Daoy (cell line): ENCODE measurements around the gene GTF2IRD1. TPM values are rescaled to one million over a fixed set of nuclear protein-coding genes. Genes with fewer than 3 reads are reported as not detected.
"Not testable (repeated sequence)": the region's sequence is repeated elsewhere in the genome, so short reads cannot be mapped to it uniquely, and the experiment has no call there.

Source experiments
- DNase-seq: peaks from one replicate; pipeline ENCODE4 v3.0.0-alpha.2; 2015; ENCODE audit warnings: low read depth
- total RNA-seq: library from RNA; depleted of rRNA; stranded (reverse); fragments of >200 nt; shearing (Covaris generic); gene quantifications from 2 replicates; pipeline ENCODE4 v1.2.3, GENCODE V29; 2014; rRNA removed

The GTF2IRD1 gene, protein sequence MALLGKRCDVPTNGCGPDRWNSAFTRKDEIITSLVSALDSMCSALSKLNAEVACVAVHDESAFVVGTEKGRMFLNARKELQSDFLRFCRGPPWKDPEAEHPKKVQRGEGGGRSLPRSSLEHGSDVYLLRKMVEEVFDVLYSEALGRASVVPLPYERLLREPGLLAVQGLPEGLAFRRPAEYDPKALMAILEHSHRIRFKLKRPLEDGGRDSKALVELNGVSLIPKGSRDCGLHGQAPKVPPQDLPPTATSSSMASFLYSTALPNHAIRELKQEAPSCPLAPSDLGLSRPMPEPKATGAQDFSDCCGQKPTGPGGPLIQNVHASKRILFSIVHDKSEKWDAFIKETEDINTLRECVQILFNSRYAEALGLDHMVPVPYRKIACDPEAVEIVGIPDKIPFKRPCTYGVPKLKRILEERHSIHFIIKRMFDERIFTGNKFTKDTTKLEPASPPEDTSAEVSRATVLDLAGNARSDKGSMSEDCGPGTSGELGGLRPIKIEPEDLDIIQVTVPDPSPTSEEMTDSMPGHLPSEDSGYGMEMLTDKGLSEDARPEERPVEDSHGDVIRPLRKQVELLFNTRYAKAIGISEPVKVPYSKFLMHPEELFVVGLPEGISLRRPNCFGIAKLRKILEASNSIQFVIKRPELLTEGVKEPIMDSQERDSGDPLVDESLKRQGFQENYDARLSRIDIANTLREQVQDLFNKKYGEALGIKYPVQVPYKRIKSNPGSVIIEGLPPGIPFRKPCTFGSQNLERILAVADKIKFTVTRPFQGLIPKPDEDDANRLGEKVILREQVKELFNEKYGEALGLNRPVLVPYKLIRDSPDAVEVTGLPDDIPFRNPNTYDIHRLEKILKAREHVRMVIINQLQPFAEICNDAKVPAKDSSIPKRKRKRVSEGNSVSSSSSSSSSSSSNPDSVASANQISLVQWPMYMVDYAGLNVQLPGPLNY
- 10.0 and 19.8 TPM in 2 replicates for total RNA-seq

DNA sequence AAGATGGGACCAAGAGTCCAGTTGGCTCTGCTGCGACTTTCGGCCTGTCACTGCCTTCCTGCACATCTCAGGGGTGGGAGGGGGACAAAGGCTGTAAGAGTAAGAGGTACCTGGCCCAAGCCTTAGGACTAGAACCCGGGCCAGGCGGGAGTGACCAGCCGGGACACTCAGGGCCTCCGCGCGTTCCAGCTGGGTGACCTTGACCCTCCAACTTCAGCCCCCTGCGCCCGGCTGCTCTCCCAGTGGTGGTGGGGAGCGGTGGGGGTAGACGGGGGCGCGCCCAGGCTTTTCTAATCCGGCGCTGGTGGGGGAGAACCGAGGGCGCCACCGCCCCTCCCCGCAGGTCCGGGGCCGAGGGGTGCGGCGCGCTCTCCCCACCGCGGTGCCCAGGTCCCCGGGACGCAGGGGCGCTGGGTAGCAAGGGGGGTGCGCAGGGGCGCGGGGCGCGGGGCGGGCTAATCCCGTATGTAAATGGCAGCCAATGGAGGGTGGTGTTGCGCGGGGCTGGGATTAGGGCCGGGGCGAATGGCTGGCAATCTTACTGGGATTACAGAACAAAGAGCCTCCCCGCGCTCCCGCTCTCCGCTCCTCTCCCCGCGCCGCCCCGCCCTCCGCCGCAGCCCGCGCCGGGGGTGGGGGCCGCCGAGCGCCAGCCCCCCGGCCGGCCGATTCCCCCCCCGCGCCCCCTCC, at the start of gene GTF2IRD1:
TSS of gene GTF2IRD1 (plus strand) at position 585 of the 690 bp plus-strand sequence. CDS start 54,175 bp downstream, outside the sequence.
- DNase-seq = peak; percentile 91

DNA sequence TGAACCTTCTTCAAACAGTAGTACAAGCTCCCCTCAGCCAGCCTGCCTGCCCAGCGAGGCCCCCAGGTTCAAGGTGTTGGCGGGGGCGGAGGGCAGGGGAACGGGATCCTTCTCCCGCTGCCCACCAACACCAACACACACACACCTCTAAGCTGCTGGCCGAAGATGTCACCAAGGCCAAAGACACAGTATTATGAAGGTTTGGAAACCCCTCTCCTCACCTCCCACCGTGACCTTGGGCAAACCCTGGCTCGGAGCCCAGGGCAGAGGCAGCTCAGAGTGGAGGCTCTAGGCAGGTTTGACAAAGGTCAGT, 49.4 kb upstream of the GTF2IRD1 start:
- DNase-seq = no peak

DNA sequence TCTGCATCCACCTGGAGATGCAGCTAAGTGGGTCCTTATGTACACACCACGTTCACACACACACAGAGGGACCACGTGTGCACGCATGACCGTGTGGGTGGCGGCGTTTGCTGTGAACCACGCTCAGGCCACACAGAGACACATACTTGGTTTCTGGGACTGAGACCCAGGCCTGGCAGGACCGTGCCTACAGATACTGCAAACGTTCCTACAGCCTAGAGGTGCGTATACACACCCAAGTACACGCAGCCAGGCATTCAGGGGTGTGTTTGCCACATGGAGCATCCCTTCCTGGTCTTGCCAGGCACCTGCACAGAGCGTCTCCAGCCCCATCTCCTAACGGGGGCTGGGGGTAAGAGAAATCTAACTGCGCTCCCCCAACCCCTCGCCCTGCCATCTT, 49.0 kb upstream of the GTF2IRD1 start:
- DNase-seq = no peak

DNA sequence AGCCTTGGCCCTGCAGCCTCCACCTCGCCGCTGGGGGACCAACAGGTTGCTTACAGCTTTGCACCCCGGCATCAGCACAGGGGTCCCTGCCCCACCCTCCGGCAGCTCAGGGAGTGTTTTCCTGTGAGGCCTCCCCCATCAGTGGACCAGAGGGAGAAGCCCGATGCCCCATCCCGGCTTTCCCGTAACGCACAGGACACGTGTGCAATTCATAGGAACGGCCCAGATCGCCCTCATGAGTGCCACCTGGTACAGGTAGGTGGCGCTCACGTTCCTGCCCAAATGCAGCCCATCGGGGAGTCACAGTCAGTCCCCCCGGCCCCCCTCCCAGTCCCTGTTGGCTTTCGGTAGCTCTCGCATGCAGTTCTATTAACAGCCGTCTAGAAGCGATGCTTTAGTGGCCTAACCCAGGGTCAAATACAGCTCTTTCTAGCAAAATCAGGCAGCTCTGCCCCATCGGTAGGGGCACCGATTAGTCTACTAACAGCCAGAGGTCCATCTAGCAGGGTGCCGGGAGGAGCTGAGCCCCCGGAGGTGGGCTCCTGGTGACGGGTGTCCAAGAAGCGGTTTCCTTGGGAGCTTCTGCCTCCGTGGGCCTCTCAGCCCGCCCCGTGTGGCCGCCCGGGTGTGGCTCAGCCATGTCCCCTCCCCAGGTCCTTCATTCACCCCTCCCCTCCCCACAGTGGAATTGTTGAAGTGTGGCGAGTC, 48.4 kb upstream of the GTF2IRD1 start:
- peak; percentile 46 for DNase-seq

DNA sequence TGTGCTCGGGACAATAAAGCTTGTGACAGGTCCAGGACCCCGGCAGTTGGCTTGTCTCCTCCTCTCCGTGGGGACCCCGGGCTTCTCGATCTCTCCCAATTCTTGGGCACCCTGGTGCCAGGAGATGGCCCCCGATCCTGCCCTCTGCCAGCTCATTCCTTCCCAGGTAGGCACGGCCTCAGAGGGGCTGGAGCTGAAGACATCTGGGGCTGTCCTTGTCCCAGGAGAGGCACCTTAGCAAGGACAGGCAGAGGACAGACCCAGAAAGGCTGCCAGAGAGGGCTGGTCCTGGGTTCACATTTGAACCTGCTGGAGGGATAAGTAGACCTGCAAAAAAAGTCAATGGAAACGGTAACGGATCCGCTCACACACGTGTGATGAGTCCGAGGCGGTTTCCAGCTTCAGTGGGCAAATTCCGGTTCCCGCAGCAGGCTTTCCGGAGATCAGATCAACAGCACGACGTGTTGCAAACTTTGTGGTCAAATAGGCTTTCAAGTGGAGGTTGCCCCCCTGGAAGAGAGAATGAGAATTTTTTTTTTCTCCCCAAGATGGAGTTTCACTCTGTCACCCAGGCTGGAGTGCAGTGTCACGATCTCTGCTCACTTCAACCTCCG, 47.7 kb upstream of the GTF2IRD1 start:
- DNase-seq = no peak

DNA sequence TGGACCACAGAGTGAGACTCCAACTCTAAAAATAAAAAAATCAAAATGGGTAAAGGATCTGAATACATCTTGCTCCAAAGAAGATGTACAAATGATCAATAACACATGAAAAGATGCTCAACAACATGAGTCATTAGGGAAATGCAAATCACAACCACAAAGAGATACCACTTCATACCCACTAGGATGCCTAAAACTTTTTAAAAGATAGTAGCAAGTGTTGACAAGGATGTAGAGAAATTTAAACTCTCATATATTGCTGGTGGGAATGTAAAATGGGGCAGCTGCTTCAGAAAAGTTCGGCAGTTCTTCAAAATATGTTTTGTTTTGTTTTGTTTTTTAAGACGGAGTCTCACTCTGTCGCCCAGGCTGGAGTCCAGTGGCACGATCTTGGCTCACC, 45.7 kb upstream of the GTF2IRD1 start:
- no peak for DNase-seq

DNA sequence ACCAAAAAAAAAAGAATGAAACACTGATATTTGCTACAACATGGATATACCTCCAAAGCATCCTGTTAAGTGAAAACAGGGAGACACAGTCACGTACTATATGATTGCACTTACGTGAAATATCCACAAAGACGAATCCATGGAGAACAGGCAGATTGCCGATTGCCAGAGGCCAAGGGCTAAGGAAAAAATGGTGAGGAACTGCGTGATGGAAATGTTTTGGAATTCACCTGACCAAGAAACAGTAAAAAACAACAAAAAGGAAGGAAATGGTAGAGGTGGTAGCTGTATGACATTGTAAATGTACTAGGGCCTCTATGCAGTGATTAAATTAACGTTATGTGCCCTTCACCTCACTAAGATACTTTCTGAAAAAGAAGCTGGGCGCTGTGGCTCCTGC, 44.1 kb upstream of the GTF2IRD1 start:
- no peak for DNase-seq

DNA sequence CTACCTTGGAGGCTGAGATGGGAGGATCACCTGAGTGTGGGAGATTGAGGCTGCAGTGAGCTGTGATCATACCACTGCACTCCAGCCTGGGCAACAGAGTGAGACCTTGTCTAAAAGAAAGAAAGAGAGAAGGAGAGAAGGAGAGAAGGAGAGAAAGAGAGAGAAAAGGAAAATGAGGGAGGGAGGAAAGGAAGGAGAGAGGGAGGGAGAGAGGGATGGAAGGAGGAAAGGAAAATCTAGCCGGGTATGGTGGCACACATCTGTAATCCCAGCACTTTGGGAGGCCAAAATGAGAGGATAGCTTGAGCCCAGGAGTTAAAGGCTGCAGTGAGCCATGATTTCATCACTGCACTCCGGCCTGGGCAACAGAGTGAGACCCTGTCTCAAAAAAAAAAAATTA, 42.9 kb upstream of the GTF2IRD1 start:
- DNase-seq = no peak

DNA sequence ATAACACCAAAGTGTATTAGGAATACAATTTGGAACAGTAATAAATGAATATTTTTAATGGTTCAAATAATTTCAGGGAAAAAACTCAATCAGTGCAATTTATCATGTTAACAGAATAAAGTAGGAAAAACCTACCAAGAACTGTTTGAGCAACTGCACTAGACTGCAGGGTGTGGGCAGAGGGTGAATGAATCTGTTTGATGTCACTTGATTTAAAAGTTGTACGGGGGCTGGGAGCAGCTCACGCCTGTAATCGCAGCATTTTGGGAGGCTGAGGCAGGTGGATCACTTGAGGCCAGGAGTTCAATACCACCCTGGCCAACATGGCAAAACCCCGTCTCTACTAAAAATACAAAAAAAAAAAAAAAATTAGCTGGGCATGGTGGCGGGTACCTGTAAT, 42.1 kb upstream of the GTF2IRD1 start:
- DNase-seq = not testable (repeated sequence)

DNA sequence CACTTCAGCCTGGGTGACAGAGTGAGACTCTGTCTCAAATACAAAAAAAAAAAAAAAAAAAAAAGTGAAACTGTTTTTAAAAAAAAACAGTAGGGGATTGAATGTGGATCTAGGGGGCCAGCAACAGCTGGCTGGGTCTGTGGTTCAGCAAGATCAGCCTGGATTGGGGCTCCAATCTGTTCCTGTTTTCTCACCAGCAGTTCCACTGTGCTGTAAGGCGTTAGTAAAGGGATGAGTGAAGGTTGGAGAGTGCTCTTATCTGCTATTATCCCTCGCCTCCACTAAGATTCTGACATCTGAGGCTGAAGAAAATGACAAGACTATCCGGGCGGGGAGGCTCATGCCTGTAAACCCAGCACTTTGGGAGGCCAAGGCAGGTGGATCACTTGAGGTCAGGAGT, 41.6 kb upstream of the GTF2IRD1 start:
- DNase-seq = no peak

DNA sequence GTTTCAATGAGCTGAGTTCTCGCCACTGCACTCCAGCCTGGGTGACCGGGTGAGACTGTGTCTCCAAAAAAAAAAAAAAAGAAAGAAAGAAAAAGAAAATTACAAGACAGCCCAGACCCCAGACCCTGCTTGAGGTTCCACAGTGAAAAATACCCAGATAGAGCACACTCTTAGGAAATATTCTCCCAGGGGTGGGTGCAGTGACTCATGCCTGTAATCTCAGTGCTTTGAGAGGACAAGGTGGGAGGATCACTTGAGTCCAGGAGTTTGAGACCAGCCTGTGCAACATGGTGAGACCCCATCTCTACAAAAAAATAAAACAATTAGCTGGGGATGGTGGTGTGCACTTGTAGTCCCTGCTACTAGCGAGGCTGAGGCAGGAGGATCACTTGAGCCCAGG, 41.1 kb upstream of the GTF2IRD1 start:
- DNase-seq = peak; percentile 46

DNA sequence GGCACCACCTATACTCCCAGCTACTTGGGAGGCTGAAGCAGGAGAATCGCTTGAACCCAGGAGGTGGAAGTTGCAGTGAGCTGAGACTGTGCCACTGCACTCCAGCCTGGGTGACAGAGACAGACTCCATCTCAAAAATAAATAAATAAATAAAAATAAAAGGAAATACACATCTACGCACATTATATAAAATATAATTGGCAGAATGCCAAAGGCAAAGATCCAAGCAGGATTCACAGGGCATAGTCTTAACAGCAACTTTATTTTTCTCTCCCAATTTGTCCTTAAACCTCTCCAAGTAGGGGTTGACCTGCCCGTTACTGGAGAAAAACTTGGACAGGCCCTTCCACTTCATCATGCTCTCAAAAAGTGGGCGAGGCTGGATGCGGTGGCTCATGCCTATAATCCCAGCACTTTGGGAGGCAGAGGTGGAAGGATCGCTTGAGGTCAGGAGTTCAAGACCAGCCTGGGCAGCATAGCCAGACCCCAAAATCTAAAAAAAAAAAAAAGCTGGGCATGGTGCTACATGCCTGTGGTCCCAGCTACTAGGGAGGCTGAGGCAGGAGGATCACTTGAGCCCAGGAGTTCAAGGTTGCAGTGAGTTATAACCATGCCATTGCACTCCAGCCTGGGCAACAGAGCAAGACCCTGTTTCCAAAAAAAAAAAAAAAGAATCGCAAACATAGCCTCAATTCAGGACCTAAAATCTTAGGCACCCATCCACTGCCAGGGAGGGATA, 38.9 kb upstream of the GTF2IRD1 start:
- not testable (repeated sequence) for DNase-seq

DNA sequence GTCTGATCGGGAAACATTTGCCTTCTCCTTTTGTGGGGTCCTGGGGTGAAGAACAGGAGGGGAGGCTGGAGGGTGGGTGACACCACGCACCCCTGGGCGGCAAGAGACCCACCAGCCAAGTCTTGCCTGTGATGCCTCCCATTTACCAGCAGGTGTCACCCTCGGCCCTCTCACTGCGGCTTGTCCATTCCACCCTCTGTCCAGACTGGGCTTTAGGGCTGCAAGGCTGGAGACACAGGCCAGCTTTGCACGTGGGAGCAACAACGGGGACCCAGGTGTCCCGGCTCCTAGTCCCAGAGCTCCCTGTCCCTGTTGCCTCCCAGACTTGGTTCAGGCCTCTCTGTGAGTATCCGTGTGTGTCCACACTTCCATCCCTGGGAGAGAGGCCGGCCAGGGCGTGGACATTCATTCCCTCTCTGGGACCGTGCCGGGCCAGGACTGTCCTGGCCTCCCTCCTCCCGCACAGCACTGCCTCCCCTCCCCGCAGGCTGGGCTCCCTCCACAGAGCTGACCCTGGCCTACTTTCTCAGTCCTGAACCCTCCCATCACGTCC, 36.2 kb upstream of the GTF2IRD1 start:
- peak; percentile 85 for DNase-seq

DNA sequence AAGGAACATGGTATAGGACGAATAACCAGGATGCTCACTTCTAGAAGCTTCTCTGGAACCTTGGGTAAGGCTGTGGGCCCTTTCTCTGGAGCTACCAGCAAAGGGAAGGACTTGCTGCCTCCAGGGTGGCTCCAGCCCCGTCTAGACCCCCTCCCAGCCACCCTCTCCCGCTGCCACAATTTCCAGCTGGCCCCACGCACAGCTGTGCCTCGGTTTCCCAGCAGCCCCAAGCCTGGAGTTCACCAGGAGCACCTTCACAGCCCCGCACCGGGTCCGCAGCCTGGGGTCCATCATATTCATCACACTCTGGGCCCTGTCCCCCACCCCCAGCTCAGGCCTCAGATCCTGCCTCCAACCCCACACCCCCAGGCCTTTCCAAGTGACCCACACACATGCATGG, 35.6 kb upstream of the GTF2IRD1 start:
- DNase-seq = no peak

DNA sequence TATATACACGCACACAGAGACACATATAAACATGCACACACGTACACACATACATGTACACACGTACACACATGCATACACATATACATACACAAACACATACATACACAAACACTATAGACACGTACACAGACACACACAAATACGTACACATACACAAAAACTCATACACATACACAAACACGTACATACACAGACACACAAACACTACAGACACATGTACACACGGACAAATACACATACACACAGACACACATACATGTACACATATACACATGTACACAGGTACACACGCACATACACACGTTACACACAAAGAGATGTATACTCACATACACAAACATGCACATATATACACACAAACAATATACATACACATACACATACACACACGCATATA, 35.2 kb upstream of the GTF2IRD1 start:
- DNase-seq = no peak

DNA sequence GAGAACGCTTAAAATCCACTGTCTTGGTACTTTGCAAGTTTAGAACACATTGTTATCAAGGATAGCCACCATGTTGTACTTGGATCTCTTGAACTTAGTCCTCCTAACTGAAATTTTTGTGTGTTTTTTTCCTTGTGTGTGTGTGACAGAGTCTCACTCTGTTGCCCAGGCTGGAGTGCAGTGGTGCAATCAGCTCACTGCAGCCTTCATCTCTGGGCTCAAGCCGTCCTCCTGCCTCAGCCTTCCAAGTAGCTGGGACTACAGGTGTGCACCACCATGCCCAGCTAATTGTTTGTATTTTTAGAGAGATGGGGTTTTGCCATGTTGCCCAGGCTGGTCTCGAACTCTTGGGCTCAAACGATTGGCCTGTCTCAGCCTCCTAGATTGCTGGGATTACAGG, 34.5 kb upstream of the GTF2IRD1 start:
- DNase-seq = not testable (repeated sequence)

DNA sequence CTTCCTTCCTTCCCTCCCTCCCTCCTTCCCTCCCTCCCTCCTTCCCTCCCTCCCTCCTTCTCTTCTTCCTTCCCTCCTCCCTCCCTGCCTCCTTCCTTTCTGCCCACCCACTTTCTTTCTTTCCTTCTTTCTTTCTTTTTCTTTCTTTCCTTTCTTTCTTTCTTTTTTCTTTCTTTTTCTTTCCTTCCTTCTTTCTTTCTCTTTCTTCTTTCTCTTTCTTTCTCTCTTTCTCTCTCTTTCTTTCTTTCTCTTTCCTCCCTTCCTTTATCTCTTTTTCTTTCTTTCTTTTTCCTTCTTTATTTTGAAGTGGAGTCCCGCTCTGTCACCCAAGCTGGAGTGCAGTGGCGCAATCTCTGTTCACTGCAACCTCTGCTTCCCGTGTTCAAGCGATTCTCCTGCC, 33.7 kb upstream of the GTF2IRD1 start:
- DNase-seq = no peak

DNA sequence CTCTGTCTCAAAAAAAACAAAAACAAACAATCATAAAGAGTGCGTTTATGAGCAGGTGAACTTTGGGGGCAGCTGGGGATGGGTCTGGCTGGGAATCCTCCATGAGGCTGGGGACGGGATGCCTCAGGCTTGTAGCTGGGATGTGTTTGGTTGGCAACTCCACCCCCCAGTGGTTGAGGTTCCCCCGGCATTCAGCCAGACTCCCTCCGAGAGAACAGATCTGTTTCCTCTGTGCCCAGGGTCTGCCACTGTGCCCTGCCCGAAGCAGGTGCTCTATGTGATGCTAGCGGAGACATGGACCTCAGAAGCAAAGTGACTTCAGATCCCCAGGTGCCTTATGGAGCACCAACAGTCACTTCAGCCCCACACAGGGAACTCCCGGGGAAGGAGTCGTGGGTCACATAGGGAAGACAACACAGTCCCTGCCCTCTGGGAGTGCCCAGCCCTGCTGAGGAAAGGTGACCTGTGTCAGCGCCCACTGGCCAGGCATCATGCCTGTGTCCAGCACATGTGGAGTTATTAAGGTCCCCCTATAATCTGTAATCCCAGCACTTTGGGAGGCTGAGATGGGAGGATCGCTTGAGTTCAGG, 29.3 kb upstream of the GTF2IRD1 start:
- no peak for DNase-seq

DNA sequence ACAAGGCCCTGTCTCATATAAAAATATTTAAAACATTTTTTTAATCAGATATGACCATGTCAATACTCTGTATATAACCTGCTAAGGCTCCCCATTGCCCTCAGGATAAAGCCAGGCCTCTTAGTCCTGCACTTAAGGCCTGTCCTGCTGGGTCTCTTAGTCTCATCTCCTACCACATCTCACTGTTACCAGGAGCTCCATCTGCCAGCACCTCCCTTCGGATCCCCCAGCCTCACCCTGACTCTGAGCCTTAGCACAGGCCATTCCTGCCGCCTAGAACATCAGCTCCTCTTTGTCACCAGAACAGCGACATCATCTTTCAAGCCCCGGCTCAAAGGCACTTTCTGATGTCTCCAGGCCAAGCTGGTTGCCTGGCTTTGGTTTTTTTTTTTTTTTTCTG, 25.7 kb upstream of the GTF2IRD1 start:
- no peak for DNase-seq
